PFSK-1 (cell line): ENCODE results near the gene ANKFN1.

Experiments
- FOXP2 ChIP-seq: optimal IDR thresholded peaks from 2 replicates; pipeline ENCODE3; 2011; ENCODE audit warnings: borderline replicate concordance, control low read depth, inconsistent platforms; ENCODE audit not compliant: insufficient read depth; ENCODE audit errors: extremely low read length, extremely low read depth
- POLR2AphosphoS5 ChIP-seq: IDR thresholded peaks from 2 replicates; pipeline ENCODE4 v1.6.1; 2012; ENCODE audit warnings: low read depth, mild to moderate bottlenecking, control low read depth, low read length, moderate library complexity
- SIN3A ChIP-seq: IDR thresholded peaks from 2 replicates; pipeline ENCODE4 v1.6.1; 2012; ENCODE audit warnings: mild to moderate bottlenecking, low read length, moderate library complexity, borderline replicate concordance; ENCODE audit not compliant: insufficient read depth
- TAF1 ChIP-seq: IDR thresholded peaks from 2 replicates; pipeline ENCODE4 v1.6.1; 2012; ENCODE audit warnings: low read length, control low read depth, borderline replicate concordance; ENCODE audit not compliant: insufficient read depth
- TF ChIP-seq, protein P1 (sequence below), 2 experiments: IDR thresholded peaks; 2 replicates each; pipeline versions ENCODE4 v1.6.1 to v1.8.0; 2011 to 2012; ENCODE audit warnings: low read depth in 2 of 2, low read length in 2 of 2, control low read depth in 1 of 2, inconsistent platforms in 1 of 2, mild to moderate bottlenecking in 1 of 2, moderate library complexity in 1 of 2; ENCODE audit not compliant: insufficient read depth in 1 of 2

ANKFN1 gene

DNA sequence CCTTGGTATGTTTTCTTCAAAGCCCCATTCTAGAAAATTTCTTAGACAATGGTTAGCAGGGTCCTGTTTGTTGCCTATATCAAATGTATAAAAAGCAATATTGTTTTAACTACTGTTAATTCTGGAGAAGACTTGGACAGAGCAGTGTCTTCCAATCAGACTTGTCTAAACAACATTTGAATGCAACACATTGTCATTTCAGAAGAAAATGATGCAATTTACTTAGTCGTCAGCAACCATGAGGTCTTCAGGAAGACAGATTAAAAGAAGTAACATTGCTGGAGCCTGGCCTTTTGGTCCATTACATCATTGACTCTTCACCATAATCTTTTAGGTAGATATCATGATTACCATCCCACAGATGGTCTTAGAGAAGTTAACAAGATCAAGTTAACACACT, 94.5 kb downstream of the ANKFN1 start:
- TF ChIP-seq FOXP2 (no peak), SIN3A (no peak), TAF1 (no peak)

DNA sequence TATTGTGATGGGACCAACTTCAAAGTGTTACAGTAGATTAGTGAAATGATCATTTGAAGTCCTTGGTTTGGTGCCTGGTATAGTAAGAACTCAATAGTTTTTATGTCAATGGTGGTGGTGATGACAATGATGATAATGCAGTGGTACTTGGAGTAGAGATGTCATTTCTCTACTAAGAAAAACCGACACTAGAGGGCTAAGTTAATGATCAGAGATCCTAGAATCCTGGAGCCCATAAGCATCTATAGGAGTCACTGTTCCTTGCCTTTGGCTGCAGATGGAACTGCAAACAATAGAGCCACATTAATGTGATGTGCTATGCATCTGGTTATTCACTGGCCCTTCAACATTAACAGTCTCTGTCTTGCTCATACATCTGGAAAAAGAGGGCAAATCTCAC, 103.8 kb downstream of the ANKFN1 start:
- TF ChIP-seq TAF1 (no peak), SIN3A (no peak), FOXP2 (no peak), POLR2AphosphoS5 (no peak)
- TF ChIP-seq, protein P1, sequence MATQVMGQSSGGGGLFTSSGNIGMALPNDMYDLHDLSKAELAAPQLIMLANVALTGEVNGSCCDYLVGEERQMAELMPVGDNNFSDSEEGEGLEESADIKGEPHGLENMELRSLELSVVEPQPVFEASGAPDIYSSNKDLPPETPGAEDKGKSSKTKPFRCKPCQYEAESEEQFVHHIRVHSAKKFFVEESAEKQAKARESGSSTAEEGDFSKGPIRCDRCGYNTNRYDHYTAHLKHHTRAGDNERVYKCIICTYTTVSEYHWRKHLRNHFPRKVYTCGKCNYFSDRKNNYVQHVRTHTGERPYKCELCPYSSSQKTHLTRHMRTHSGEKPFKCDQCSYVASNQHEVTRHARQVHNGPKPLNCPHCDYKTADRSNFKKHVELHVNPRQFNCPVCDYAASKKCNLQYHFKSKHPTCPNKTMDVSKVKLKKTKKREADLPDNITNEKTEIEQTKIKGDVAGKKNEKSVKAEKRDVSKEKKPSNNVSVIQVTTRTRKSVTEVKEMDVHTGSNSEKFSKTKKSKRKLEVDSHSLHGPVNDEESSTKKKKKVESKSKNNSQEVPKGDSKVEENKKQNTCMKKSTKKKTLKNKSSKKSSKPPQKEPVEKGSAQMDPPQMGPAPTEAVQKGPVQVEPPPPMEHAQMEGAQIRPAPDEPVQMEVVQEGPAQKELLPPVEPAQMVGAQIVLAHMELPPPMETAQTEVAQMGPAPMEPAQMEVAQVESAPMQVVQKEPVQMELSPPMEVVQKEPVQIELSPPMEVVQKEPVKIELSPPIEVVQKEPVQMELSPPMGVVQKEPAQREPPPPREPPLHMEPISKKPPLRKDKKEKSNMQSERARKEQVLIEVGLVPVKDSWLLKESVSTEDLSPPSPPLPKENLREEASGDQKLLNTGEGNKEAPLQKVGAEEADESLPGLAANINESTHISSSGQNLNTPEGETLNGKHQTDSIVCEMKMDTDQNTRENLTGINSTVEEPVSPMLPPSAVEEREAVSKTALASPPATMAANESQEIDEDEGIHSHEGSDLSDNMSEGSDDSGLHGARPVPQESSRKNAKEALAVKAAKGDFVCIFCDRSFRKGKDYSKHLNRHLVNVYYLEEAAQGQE (IDR thresholded peaks at IDR 0.05; ENCODE audit: insufficient read depth in 1 of 2, low read depth in 2 of 2, low read length in 2 of 2): no peak

DNA sequence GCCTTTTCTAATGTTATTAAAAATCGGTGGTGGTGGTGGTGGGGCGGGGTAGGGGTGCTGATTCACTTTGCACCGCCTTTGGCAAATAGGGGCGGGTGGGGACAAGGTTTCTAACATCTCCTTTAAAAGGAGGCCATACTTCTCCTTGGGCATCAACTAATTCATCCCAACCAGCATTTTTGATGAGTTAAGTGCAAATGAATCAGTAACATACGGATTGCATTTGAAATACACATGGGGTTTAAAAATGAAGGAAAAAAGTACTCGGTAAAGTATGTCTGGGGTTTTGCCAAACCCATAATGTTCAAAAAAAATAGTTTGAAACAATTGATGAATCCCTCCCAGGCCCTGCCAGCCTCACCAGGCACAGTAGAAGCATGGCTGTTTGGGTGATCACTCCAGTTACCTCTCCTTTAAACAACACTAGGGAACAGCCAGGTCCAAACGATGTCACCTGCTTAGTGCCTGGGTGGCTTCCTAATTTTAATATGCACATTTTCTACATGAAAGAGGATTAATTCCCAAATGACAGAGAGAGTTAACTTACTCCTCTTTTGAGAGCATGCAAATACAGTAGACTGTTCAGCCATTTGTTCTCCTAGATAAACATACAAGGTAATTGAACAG, 107.2 kb downstream of the ANKFN1 start:
- TF ChIP-seq POLR2AphosphoS5 (no peak), SIN3A (no peak), TAF1 (no peak), FOXP2 (no peak)
- TF ChIP-seq, protein P1 (IDR thresholded peaks at IDR 0.05; ENCODE audit: insufficient read depth in 1 of 2, low read depth in 2 of 2, low read length in 2 of 2): no peak

DNA sequence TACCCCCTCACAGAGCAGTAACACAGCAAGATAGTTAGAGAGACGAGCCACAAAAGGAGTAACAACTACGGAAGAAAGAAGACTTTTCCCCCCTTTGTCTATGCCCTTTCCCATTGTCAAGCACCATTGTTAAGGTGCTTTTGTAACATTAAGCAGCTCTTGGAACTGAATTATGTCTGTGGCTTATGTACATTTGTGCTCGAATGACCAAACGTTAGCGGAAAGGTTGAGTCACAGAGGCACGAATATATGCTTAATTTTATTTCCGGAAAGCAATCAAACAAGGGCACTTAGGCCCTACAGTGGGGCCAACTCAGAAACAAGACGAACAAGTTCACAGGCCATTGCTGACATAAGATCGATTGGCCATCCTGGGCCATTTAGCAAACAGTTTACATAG, 109.5 kb downstream of the ANKFN1 start:
- TF ChIP-seq SIN3A: no peak
- TF ChIP-seq POLR2AphosphoS5: no peak
- no peak for TF ChIP-seq FOXP2
- TF ChIP-seq, protein P1 (IDR thresholded peaks at IDR 0.05; ENCODE audit: insufficient read depth in 1 of 2, low read depth in 2 of 2, low read length in 2 of 2): no peak
- TF ChIP-seq TAF1: no peak

DNA sequence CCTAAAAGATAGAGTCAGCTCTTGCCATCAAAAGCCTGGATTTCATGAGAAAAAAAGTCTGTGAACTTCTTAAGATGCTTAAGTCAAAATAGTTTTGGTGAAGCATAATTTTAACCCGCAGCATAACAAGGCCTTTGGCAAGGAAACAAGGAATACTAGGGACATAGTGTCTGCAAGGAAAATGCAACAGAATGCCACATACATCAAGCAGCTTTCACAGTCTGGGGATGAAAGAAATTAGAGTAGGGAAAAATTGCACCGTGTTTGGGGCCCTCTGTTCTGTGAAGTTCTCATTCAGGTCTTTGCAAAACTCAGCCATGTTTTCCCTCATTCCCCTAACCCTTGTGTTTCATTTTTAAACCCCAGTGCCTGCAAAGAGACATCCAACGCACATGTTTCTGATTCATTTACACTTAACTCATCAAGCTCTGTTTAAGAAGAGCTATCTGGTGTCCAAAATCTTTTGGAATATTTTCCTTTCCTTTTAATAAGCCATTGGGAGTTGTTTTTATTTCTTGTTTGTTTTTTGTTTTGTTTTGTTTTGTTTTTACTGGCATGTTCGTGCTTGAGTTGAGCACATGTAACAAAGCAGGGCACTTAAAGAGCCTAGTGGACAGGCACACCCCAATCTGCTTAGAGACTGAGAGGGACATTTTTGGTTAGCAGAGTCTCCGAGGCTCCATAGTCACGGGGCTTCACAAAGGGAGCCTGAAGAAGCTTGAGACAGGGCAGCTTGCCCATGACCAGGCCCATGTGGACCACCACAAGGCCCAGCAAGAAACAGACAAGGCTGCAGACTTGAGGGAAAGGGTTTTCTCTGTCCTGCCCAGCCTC, 116.5 kb downstream of the ANKFN1 start:
- TF ChIP-seq TAF1 (no peak), FOXP2 (no peak), POLR2AphosphoS5 (no peak), SIN3A (no peak)
- TF ChIP-seq, protein P1 (IDR thresholded peaks at IDR 0.05; ENCODE audit: insufficient read depth in 1 of 2, low read depth in 2 of 2, low read length in 2 of 2): no peak
